Ovary (tissue), 9 donors: ENCODE data around the gene MAGEC3. TPM values are rescaled to one million over a fixed set of nuclear protein-coding genes. Genes with fewer than 3 reads are reported as not detected.
"Not testable (repeated sequence)": the region's sequence is repeated elsewhere in the genome, so short reads cannot be mapped to it uniquely, and the experiment has no call there.

Source experiments
- DNase-seq, 5 donors: peaks; one replicate each; pipeline ENCODE4 v3.0.0-alpha.2; 2019 to 2020
- H3K27ac ChIP-seq, 2 donors: fragments of 200-600 bp; one replicate each; pipeline versions ENCODE4 v1.5.1 to v1.8.0; 2019 to 2022
- H3K27me3 ChIP-seq: fragments of 200-600 bp; one replicate; pipeline ENCODE4 v1.8.0; 2022
- H3K36me3 ChIP-seq: fragments of 200-600 bp; sonication (generic); one replicate; pipeline ENCODE4 v1.5.1; 2019
- H3K4me1 ChIP-seq: one replicate; pipeline ENCODE4 v1.8.1; 2013; ENCODE audit warnings: mild to moderate bottlenecking, moderate library complexity; ENCODE audit not compliant: insufficient read depth
- H3K4me3 ChIP-seq: fragments of 200-600 bp; sonication (generic); one replicate; pipeline ENCODE4 v1.5.1; 2017
- H3K9me3 ChIP-seq, 2 donors: fragments of 200-600 bp in 1 of 2; sonication (generic) in 1 of 2; one replicate each; pipeline versions ENCODE4 v1.5.1 to v1.8.1; 2013 to 2019; ENCODE audit warnings: mild to moderate bottlenecking in 1 of 2, moderate library complexity in 1 of 2
- CTCF ChIP-seq, 3 donors: fragments of 450-650 bp in 2 of 3; fragments of 200-600 bp in 1 of 3; IDR thresholded peaks; one replicate each; pipeline versions ENCODE4 v1.5.1 to v1.8.0; 2016 to 2022; ENCODE audit warnings: antibody characterized with exemption in 3 of 3, mild to moderate bottlenecking in 1 of 3
- EP300 ChIP-seq: sonication (generic); formaldehyde crosslinking; IDR thresholded peaks from one replicate; pipeline ENCODE4 v1.6.1; 2017; ENCODE audit warnings: antibody characterized with exemption
- POLR2A ChIP-seq: fragments of 450-650 bp; IDR thresholded peaks from one replicate; pipeline ENCODE4 v1.6.1; 2017; ENCODE audit warnings: antibody characterized with exemption, mild to moderate bottlenecking, moderate library complexity
- WGBS, 3 donors: extraction: QIAGEN DNeasy Blood & Tissue Kit in 1 of 3; methylation state at CpG; one replicate each; pipeline versions ENCODE4 v1.1.5 to v1.1.7; 2013 to 2017; 5-methylcytosine and 5-hydroxymethylcytosine counted together
- intact Hi-C, 4 donors: fragments of 100-400 bp; cut with DNase I; formaldehyde crosslinking; loops; one replicate each; pipeline versions ENCODE4 v1.11.0 to v1.15.1; 2022 to 2023
- polyA plus RNA-seq, 2 donors: library from polyadenylated mRNA; stranded (reverse); fragments of 200-250 nt in 1 of 2; fragments of 350-450 nt in 1 of 2; fragmentation: Illumina TruSeq in 1 of 2; extraction: RNeasy Lipid Tissue Mini Kit (QIAGEN cat#74804) in 1 of 2; gene quantifications; one replicate each; pipeline ENCODE4 v1.2.3, GENCODE V29; 2013 to 2014
- total RNA-seq, 7 donors: library from RNA; depleted of rRNA in 2 of 7; stranded (reverse); fragments of >200 nt in 2 of 7; fragmentation: NEBNext Ultra II Directional in 3 of 7; extraction: Animal tissue kit (Norgen Biotek cat#: 25700) in 3 of 7; gene quantifications; one replicate each; pipeline versions ENCODE4 v1.1.0 to v1.2.4, GENCODE V29; 2016 to 2023
- donor health status: DM: no; HTN: no; CAD: no; lungs with moderate emphysema.
- donor health status: DM: no; HTN: no; CAD: no.
- donor health status: Bipolar disorder and iron deficiency.
- donor health status: DM: yes; HTN: yes; CAD: no.
- donor health status: DM: no; HTN: no; CAD: no.
- donor health status: DM: yes; HTN: yes; CAD: no.

The MAGEC3 gene
- total and polyA plus RNA-seq, 9 donors = 0.32 to 0.69 TPM; not detected in 7

DNA sequence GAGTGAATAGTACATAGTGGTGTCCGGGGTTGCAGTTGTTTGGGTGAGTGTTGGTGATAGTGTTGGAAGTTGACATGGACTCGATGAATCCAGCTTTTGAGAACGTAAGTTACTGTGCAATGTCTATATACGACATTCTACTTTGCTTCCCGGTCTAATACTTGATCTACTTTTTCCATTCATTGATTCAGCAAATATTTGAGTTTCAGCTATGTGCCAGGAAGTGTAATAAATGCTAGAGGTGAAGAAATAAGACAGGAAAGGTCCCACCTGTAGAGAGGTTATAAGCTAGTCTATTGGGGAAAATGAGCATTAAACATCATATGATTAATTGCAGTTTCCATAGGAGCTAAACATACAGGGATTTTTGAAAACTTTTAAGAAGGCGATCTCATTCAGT, 22.2 kb upstream of the MAGEC3 start:
- DNase-seq = no peak
- TF ChIP-seq CTCF (IDR thresholded peaks at IDR 0.05) = no peak
- TF ChIP-seq POLR2A = no peak
- no peak for TF ChIP-seq EP300
- no peaks in the 10 kb centered on the region for H3K4me1 ChIP-seq
- H3K9me3 ChIP-seq = no peaks in the 10 kb centered on the region
- 77 to 83% (median 80%) methylated on average over 6 of the region's 6 CpGs for WGBS, 3 donors
- H3K4me3 ChIP-seq = no peak overlapping the region
- H3K27me3 ChIP-seq = no peaks in the 10 kb centered on the region
- H3K27ac ChIP-seq = no peak overlapping the region
- no peaks in the 10 kb centered on the region for H3K36me3 ChIP-seq
- intact Hi-C loops = no loop called here

DNA sequence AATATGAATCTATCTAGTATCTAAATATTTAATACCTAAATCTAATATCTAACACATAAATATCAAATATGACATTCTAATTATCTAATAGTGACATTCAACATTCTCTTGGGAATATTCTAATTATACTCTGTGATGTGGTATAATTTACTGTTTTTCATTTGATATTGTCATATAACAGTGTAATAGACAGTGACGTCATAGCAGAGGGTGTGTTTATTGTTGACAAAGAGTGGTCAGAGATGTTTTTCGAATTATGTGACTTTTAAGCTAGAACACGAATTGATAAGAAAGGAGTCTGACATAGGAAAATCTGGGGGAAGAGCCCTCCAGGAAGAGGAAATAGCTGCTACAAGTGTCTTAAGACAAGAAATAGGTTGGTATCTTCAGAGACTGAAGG, 5.9 kb upstream of the MAGEC3 start:
- H3K36me3 ChIP-seq = no peaks in the 10 kb centered on the region
- 51 to 61% (median 58%) methylated on average over 3 of the region's 3 CpGs for WGBS, 3 donors
- no peaks in the 10 kb centered on the region for H3K9me3 ChIP-seq
- H3K27me3 ChIP-seq = no peaks in the 10 kb centered on the region
- no peak overlapping the region for H3K4me3 ChIP-seq
- TF ChIP-seq CTCF (IDR thresholded peaks at IDR 0.05) (no peak), EP300 (no peak), POLR2A (no peak)
- no peak overlapping the region for H3K27ac ChIP-seq
- intact Hi-C loops = no loop called here
- H3K4me1 ChIP-seq = no peaks in the 10 kb centered on the region
- no peak for DNase-seq

DNA sequence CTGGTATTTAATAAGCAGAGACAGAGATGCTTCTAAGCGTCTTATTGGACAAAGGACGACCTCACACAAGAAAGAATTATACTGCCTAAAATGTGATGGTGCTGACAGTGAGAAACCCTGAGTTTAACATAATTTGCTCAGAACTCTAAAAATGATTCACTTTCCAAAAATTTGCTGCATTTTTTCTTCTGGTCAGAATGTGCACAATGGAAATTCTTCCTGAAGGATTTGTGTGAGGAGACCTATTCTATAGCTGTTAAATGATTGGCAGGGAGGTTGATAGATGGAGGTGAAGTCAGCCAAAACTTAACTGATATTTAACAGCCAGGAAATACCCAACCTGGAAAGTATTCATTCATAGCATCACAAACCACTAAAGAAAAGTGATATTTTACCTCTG, 1.7 kb downstream of the MAGEC3 start:
- Histone ChIP-seq H3K36me3 (no peaks in the 10 kb centered on the region), H3K4me1 (no peaks in the 10 kb centered on the region), H3K27ac (no peak overlapping the region), H3K9me3 (no peaks in the 10 kb centered on the region), H3K27me3 (no peaks in the 10 kb centered on the region), H3K4me3 (no peak overlapping the region)
- no peak for TF ChIP-seq POLR2A
- no peak for TF ChIP-seq CTCF (IDR thresholded peaks at IDR 0.05)
- TF ChIP-seq EP300 = no peak
- WGBS, 3 donors = 67 to 78% (median 71%) methylated on average over 2 of the region's 2 CpGs
- intact Hi-C loops = no loop called here
- no peak for DNase-seq

- Histone ChIP-seq H3K4me3 (no peak overlapping the region), H3K27me3 (no peaks in the 10 kb centered on the region), H3K4me1 (no peaks in the 10 kb centered on the region), H3K27ac (no peak overlapping the region), H3K9me3 (no peaks in the 10 kb centered on the region), H3K36me3 (no peaks in the 10 kb centered on the region)
- TF ChIP-seq POLR2A (no peak), CTCF (IDR thresholded peaks at IDR 0.05) (no peak), EP300 (no peak)
- no peak for DNase-seq
- 24 to 38% (median 35%) methylated on average over 3 of the region's 3 CpGs for WGBS, 3 donors
- intact Hi-C loops = no loop called here
These were observed 19.4 kb downstream of the MAGEC3 start for GRCh38 chrX:141857479-141857878.

DNA sequence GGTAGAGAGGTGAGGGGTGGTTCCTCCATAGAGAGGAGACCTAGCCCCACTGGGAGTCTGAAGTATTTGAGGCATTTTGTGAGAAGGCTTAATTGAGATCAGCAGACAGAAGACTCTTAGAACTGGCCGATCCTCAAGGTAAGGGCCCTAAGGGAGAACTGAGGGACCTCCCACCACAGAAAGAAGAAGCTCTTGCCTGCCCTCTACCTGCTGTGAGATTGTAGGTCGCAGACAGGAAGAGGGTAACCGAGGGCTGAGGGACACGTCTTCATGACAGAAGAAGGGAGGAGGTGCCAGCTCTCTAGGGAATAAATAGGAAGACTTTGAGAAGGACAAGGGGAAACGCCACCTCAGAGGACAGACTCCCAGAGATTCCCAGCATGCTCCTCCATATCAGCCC, 41.5 kb downstream of the MAGEC3 start:
- intact Hi-C loops = no loop called here
- H3K27me3 ChIP-seq = no peaks in the 10 kb centered on the region
- H3K27ac ChIP-seq = no peak overlapping the region
- WGBS, 3 donors = 48 to 62% (median 55%) methylated on average over 5 of the region's 5 CpGs
- H3K4me1 ChIP-seq = no peaks in the 10 kb centered on the region
- no peaks in the 10 kb centered on the region for H3K9me3 ChIP-seq
- no peak overlapping the region for H3K4me3 ChIP-seq
- no peaks in the 10 kb centered on the region for H3K36me3 ChIP-seq
- DNase-seq = no peak
- no peak for TF ChIP-seq CTCF (IDR thresholded peaks at IDR 0.05)
- TF ChIP-seq POLR2A = no peak
- TF ChIP-seq EP300 = no peak

GRCh38 chrX:141888811-141889210, 50.7 kb downstream of the MAGEC3 start:
- H3K36me3 ChIP-seq, H3K9me3 ChIP-seq, H3K27ac ChIP-seq, intact Hi-C loops, H3K4me1 ChIP-seq, H3K27me3 ChIP-seq, DNase-seq, H3K4me3 ChIP-seq: not testable (repeated sequence)
- WGBS, 3 donors = 56 to 58% (median 56%) methylated on average over 5 of the region's 5 CpGs
